ENCODE results near the gene CLNK. TPM values are rescaled to one million over a fixed set of nuclear protein-coding genes. Genes with fewer than 3 reads are reported as not detected.
A peak's percentile ranks its signal among the peaks of the same experiment; 100 is the strongest.

The CLNK gene
- total RNA-seq, 1 experiment from 2014 or later: not detected

DNA sequence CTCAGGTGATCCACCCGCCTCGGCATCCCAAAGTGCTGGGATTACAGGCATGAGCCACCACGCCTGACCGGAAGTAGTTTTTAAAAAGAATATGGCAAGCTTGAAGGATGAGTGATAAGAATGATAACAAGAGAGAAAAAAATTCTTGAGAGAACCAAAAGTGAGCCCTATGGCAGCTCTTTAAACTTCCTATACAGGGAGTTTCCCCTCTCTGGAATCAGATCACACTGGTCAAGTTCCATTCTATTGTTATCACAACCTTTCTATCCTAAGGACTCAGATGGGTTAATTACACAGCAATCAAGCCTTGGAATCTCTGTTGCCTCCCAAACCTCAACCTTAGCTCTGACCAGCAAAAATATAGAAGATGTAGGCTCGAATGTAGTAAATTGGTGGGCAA lies 193.6 kb downstream of the CLNK start:
- no peak for DNase-seq
- Histone ChIP-seq H3K27me3 (ENCODE audit: control insufficient read depth, insufficient read depth, low read length) (peaks cover 10% of the 10 kb centered on the region), H3K36me3 (replicated peaks; ENCODE audit: control insufficient read depth, insufficient read depth, low read length) (no peaks in the 10 kb centered on the region), H3K4me3 (ENCODE audit: insufficient read depth, low read depth, low read length) (no peak overlapping the region)

DNA sequence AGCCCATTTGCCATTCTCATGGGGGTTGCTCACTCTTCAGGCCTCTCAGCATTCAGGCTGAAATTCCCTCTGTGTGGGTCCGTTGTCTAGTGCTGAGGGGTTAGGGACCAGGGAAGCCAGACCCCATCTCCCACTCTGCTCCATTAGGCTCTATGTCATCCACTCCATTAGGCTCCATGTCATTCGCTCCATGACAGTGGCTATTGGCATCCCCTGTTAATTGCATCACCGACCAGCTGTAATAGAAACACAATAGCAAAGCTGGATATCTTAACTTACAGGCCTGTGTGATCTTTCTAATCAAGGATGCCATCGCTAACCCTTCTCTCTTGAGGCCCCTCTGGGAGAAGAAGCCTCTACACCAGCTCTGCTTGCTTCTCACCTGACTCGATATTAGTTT lies 201.7 kb downstream of the CLNK start:
- no peak for DNase-seq

DNA sequence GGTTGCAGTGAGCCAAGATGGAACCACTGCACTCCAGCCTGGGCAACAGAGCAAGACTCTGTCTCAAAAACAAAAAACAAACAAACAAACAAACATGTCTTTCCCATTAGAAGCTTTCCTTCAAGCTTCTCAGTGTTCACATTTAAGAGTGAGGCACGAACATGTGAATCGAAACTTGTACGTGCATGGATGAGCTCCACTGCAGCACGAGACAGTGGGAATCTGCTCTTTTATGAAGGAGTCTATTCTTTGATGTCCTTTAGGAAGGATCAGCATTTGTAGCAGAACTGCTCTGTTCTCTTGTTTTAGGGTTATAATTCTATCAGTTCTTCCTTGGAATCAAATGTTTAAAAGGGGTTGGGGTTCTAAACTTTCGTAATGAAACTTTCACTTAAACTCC lies 204.0 kb downstream of the CLNK start:
- H3K27me3 ChIP-seq (ENCODE audit: control insufficient read depth, insufficient read depth, low read length): no peaks in the 10 kb centered on the region
- H3K4me3 ChIP-seq (ENCODE audit: insufficient read depth, low read depth, low read length): no peak overlapping the region
- no peaks in the 10 kb centered on the region for H3K36me3 ChIP-seq (replicated peaks; ENCODE audit: control insufficient read depth, insufficient read depth, low read length)
- DNase-seq: no peak

More for the DNA sequence above, 201.7 kb downstream of the CLNK start:
- H3K4me3 ChIP-seq (ENCODE audit: insufficient read depth, low read depth, low read length): no peak overlapping the region
- no peaks in the 10 kb centered on the region for H3K36me3 ChIP-seq (replicated peaks; ENCODE audit: control insufficient read depth, insufficient read depth, low read length)
- no peaks in the 10 kb centered on the region for H3K27me3 ChIP-seq (ENCODE audit: control insufficient read depth, insufficient read depth, low read length)

DNA sequence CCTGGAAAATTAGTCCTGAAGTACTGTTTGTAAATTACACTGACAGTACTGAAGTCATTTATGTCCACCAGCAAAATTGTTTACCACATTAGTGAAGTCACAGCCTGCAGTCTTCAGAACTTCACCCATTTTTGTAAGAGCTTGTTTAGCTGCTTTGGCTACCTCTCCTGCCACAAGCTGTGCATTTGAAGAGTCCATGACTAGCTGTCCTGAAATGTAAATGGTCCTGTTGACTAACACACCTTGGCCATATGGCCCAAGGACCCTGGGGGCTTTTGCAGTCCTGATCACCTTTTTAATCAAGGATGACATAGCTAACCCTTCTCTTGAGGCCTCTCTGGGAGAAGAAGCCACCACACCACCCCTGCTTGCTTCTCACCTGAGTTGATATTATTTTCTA lies 205.9 kb downstream of the CLNK start:
- Histone ChIP-seq H3K36me3 (replicated peaks; ENCODE audit: control insufficient read depth, insufficient read depth, low read length) (no peaks in the 10 kb centered on the region), H3K27me3 (ENCODE audit: control insufficient read depth, insufficient read depth, low read length) (no peaks in the 10 kb centered on the region), H3K4me3 (ENCODE audit: insufficient read depth, low read depth, low read length) (no peak overlapping the region)
- DNase-seq: no peak

DNA sequence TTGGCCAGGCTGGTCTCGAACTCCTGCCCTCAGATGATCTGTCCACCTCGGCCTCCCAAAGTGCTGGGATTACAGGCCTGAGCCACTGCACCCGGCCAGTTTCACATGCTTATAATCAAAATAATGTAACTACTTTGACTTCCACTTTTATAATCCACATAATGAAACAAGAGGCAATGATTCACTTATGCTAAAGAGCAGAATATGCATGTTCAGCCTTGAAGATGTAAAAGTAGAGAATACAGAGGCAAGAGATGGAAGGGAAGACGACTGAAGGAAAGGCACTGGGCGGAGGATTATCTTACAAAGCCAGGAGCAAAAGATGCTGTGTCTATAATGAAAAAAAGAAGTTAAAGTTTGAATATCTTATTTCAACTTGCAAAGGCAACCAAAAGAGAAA lies 214.1 kb downstream of the CLNK start:
- no peaks in the 10 kb centered on the region for H3K36me3 ChIP-seq (replicated peaks; ENCODE audit: control insufficient read depth, insufficient read depth, low read length)
- DNase-seq: no peak
- H3K4me3 ChIP-seq (ENCODE audit: insufficient read depth, low read depth, low read length): no peak overlapping the region
- no peaks in the 10 kb centered on the region for H3K27me3 ChIP-seq (ENCODE audit: control insufficient read depth, insufficient read depth, low read length)

DNA sequence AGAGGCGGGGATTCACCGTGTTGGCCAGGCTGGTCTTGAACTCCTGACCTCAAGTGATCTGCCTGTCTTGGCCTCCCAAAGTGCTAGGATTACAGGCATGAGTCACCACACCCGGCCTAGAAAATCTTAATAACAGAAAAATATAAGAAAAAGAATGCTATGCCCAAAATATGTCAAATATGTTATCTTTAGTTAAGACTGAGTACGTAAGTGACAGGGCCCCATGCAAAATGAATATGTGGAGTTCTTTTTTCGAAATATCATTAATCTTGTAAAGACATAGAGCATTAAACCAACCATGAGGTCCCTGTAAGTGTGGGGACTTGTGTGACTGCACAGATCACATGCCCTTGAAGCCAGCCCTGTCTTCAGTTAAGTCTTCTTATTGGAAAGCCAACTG lies 218.4 kb downstream of the CLNK start:
- no peak overlapping the region for H3K4me3 ChIP-seq (ENCODE audit: insufficient read depth, low read depth, low read length)
- H3K36me3 ChIP-seq (replicated peaks; ENCODE audit: control insufficient read depth, insufficient read depth, low read length): no peaks in the 10 kb centered on the region
- peaks cover 23% of the 10 kb centered on the region for H3K27me3 ChIP-seq (ENCODE audit: control insufficient read depth, insufficient read depth, low read length)
- DNase-seq: no peak

DNA sequence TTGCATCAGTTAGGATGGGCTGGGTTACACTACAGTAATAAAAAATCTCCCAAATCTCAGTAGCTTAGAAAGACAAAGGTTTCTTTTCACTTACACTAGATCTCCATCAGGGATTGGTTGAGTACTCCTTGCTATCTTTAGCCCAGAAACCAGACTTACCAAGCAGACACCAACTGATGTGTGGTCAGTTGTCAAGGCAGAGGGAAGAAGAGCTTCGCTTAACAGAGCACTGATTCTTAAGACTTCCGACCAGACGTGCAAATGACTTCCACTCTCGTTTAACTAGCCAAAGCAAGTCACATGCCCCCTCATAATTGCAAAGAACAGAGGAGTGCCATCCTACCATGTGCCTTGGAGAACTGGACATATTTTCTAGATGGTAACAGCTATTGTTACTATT lies 221.7 kb downstream of the CLNK start:
- no peaks in the 10 kb centered on the region for H3K36me3 ChIP-seq (replicated peaks; ENCODE audit: control insufficient read depth, insufficient read depth, low read length)
- H3K27me3 ChIP-seq (ENCODE audit: control insufficient read depth, insufficient read depth, low read length): peaks cover 55% of the 10 kb centered on the region
- no peak overlapping the region for H3K4me3 ChIP-seq (ENCODE audit: insufficient read depth, low read depth, low read length)
- DNase-seq: no peak

DNA sequence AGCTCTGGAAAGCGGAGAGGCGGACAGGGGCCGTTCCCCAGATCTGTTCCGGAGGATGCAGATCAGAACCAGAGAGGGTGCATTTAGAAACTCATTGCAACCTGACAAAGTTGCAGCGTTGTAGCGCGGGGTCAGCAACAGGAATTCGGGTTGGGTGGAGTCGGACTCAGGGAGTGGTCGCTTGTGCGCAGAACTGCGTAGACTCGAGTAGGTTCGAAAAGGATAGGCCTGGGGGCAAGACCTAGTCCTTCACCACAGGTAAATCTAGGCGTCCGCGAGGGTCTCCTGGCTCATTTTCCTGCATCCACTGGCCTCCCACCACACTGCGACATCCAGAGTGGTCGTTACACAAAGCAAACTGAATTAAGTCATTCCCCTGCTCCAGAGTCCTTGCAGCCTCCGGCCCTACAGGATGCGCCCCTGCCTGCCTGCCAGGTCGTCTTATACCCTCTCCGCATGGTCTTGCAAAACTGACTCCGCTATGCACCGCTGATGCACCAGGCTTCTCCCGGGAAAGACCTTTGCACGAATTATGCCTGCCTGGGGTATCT lies 222.6 kb downstream of the CLNK start:
- peak; percentile 59 for DNase-seq
- H3K4me3 ChIP-seq (ENCODE audit: insufficient read depth, low read depth, low read length): peak overlapping the region; percentile 61
- H3K27me3 ChIP-seq (ENCODE audit: control insufficient read depth, insufficient read depth, low read length): peaks cover 61% of the 10 kb centered on the region
- no peaks in the 10 kb centered on the region for H3K36me3 ChIP-seq (replicated peaks; ENCODE audit: control insufficient read depth, insufficient read depth, low read length)

DNA sequence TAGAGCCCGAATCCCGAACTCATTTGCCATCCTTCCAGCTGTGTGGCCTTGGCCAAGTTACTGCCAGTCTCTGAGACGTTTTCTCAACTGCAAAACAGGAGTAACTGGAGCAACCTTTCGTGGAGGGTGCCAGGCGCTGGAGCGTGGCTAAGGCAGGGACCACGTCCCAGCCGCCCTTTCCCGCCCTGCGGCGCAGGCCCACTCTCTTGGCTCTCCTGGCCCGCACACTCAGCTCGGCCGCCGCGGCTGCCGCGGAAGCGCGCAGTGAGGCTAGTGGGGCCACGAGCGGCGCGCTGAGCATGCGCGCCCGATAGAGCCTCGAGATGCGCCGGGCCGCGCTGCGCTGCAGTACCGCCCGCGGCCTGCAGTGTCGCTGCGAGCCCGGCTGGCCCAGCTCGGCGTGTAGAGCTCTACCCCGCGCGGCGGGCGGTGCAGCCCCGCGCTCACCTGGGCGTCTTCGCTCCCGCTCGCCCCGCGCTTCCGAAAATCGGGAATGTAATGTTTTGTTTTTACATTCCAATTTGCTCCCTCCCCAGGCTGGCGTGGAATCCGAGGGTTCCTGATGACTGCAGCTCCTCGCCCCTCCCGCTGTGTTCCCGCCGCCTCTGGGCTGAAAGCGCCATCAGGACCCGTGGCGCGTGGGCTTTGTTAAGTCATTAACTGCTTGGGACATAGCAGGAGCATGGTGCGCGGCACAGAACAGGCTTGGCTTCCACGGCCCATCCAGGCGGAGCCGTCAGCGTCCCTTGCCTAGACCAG lies 223.3 kb downstream of the CLNK start:
- Histone ChIP-seq H3K27me3 (ENCODE audit: control insufficient read depth, insufficient read depth, low read length) (peaks cover 64% of the 10 kb centered on the region), H3K36me3 (replicated peaks; ENCODE audit: control insufficient read depth, insufficient read depth, low read length) (no peaks in the 10 kb centered on the region), H3K4me3 (ENCODE audit: insufficient read depth, low read depth, low read length) (peak overlapping the region; percentile 61)

DNA sequence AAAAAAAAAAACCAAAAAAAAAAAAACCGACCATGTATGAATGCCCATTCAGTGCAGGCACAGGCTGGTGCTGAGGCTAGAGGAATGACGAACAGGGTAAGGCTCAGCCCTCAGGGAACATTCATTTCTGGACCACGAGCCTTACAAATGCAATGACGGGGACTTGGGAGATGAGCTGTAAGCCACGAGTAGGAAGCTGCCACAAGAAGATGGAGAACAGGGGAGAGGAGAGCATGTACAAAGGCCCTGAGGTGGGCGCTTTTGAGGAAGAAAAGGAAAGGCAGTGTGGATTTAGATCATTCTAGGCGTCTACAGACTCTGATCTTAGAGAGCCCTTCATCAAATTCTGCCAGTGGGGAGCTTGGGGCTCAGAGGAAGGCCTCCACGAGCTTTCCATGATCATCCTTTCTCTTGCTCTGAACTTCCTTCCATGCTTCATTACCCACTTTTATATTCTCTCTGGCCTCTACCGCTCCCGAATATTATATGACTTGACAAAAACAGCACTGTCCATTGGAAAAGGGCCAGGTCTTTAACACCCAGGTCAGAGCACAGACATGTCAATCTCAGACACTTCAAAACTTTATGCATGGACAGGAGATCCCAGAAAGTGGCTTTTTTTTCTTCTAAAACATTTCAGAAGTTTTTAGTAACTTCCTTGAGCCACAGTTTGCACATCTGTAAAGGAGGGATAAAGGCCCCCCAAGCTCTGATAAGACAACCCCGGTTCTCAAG lies 224.1 kb downstream of the CLNK start:
- no peak for DNase-seq
- H3K27me3 ChIP-seq (ENCODE audit: control insufficient read depth, insufficient read depth, low read length): peaks cover 72% of the 10 kb centered on the region
- no peaks in the 10 kb centered on the region for H3K36me3 ChIP-seq (replicated peaks; ENCODE audit: control insufficient read depth, insufficient read depth, low read length)
- no peak overlapping the region for H3K4me3 ChIP-seq (ENCODE audit: insufficient read depth, low read depth, low read length)

More for the DNA sequence above, 223.3 kb downstream of the CLNK start:
- DNase-seq: peak; percentile 96

DNA sequence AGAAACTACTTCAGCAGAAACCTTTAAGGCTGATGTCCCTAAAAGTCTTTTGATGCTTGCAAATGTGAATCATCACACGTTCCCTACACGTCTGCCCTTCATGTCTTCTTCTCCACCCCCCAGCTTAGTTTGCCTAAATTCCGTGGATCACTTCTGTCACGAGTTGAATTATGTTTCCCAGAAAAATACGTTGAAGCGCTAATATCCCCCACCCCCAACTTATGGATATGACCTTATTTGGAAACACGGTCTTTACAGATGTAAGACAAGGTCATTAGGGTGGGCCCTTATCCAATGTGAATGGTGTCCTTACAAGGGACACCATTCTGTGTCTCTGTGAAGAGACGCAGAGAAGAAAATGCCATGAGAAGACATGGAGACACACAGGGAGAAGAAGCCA lies 225.3 kb downstream of the CLNK start:
- Histone ChIP-seq H3K36me3 (replicated peaks; ENCODE audit: control insufficient read depth, insufficient read depth, low read length) (peaks cover 3% of the 10 kb centered on the region), H3K4me3 (ENCODE audit: insufficient read depth, low read depth, low read length) (no peak overlapping the region), H3K27me3 (ENCODE audit: control insufficient read depth, insufficient read depth, low read length) (peaks cover 75% of the 10 kb centered on the region)
- DNase-seq: no peak

DNA sequence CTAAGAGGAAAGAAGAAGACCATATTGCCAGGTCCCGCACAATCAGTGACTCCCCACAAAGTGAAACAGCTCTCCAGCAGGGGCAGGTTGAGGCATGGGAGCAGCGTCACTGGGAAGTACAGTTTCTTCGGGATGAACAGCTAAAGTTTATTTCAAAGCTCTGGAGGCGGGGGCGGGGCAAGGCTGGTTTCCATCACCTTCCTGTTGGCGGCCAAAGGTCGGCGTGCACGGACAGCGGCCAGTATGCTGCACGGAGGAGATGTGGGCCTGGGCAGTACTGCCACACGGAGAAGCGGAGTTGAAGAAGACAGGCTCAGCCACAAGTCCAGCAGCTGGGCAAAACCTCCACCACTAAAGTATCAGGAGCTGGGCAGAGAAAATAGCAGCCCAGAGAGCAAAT lies 226.4 kb downstream of the CLNK start:
- DNase-seq: peak; percentile 43
- H3K4me3 ChIP-seq (ENCODE audit: insufficient read depth, low read depth, low read length): no peak overlapping the region; the same call in 1 of the 2 replicates
- H3K27me3 ChIP-seq (ENCODE audit: control insufficient read depth, insufficient read depth, low read length): peaks cover 71% of the 10 kb centered on the region
- H3K36me3 ChIP-seq (replicated peaks; ENCODE audit: control insufficient read depth, insufficient read depth, low read length): peaks cover 6% of the 10 kb centered on the region

DNA sequence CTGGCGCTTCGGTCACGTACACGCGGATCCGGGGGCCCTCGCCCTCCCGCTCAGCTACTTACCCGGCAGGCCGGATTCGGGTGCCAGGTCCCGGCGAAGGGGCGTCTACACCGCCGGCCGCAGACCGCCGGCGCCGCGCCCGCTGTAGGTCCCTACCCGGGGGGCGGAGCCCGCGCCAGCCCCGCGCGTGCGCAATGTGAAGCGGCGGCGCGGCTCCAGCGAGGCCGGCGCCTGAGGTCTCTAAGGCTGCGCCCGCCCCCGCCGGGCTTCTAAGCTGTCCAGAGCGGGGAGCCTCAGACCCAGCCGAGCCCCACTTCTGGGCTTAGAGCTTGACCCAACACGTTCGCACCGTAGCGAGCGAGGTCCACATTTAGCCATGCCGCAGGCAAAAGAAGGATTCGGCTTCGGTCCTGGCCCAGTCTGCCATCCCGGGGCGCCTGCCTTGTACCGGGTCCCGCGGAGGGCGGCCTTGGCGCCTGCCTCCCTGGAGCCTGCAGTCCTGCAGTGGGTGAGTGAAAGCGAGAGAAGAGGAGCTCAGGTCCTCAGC lies 227.2 kb downstream of the CLNK start, which contains the start of gene ZNF518B:
Gene ZNF518B, minus strand, starts transcription at position 172 of the 547 bp plus-strand sequence. CDS start 11,098 bp downstream, outside the sequence.
- peaks cover 62% of the 10 kb centered on the region for H3K27me3 ChIP-seq (ENCODE audit: control insufficient read depth, insufficient read depth, low read length)
- H3K4me3 ChIP-seq (ENCODE audit: insufficient read depth, low read depth, low read length): peak within 1 kb of the TSS; percentile 60
- peak; percentile 96 for DNase-seq
- H3K36me3 ChIP-seq (replicated peaks; ENCODE audit: control insufficient read depth, insufficient read depth, low read length): peaks cover 7% of the 10 kb centered on the region

DNA sequence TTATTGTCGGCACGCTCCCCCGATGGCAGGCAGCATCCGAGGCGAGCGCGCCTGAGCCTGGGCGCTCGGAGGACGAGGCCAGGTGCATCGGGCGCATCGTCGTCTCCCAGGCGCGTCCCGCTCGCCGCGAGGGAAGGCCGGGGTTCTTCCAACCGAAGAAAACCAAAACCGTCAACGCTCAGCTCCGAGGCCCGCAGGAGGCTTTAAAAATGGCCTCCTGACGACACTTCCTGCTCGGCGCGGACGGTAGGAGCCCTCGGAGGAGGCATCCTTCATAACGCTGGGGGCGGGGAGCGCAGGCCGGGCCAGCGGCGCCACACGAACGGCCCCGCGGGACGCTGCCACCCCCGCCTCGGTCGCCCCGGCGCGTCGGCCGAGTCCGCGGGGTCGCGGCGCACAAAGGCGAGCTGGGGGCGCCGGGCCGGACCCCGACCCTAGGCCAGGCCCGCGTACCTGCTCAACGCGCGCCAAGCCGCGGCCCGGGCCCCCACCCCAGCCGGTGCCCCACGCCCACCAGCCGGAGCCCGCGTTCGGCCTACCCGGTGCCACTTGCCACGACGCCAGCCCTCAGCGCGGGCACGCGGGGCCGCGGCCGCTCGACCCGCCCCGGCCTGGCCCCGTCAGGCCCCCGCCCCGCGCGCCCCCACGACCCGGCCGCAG lies 227.8 kb downstream of the CLNK start:
- Histone ChIP-seq H3K4me3 (ENCODE audit: insufficient read depth, low read depth, low read length) (peak overlapping the region; percentile 60), H3K36me3 (replicated peaks; ENCODE audit: control insufficient read depth, insufficient read depth, low read length) (peaks cover 7% of the 10 kb centered on the region), H3K27me3 (ENCODE audit: control insufficient read depth, insufficient read depth, low read length) (peaks cover 56% of the 10 kb centered on the region)
- DNase-seq: peak; percentile 74
